GM19328 (cell line): Measurements from ENCODE around the gene BEX3.
"Not testable (repeated sequence)": the region's sequence is repeated elsewhere in the genome, so short reads cannot be mapped to it uniquely, and the experiment has no call there.

Source experiments
- ATAC-seq: cut with Tn5 transposase; IDR thresholded peaks from one replicate; pipeline ENCODE4 v1.9.1; 2021; ENCODE audit warnings: mild to moderate bottlenecking, moderate library complexity; ENCODE audit not compliant: unreplicated experiment

The BEX3 gene

DNA sequence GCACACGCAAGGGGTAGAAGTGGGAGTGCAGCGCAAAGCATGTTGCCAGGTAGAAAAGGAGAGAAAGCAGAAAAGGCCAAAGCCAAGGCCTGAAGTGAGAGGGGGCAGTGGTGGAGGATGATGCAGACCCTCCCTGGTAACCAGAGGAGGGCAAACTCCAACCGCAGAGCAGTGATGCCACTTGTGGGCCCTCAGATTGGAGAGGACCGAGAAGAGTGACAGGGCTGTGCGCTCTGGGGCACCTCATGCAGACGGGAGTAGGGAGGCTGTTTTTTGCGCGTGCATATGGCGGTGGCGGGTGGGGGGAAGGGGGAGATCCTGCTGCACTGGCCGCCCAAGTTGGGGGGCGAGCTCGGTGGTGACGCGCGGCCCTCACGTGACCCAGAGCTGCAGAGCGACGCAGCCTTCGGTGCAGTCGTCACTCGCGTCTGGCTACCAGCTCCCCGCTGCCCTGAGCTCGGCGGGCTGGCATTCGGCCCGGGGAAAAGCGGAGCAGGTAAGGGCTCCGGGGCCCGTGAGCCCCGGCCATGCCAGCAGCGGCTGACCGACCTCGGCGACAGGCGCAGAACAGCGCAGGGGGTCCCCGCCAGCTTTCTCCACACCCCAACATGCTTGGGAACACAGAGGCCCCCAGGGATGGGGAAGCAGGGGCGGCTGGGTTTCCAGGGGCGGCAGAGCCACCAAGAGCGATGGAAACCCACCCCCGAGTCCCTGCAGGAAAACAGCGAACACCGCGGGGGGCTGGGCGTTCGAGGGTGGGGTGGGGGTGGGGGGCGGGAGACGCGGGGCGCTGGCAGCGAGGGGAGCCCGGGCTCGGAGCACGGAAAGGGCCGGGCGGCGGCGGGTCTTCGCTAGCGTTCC, at the start of gene BEX3:
Gene BEX3, plus strand, starts transcription at position 421 of the 861 bp plus-strand sequence. CDS start 984 bp downstream, outside the sequence.
- ATAC-seq, result no peak

DNA sequence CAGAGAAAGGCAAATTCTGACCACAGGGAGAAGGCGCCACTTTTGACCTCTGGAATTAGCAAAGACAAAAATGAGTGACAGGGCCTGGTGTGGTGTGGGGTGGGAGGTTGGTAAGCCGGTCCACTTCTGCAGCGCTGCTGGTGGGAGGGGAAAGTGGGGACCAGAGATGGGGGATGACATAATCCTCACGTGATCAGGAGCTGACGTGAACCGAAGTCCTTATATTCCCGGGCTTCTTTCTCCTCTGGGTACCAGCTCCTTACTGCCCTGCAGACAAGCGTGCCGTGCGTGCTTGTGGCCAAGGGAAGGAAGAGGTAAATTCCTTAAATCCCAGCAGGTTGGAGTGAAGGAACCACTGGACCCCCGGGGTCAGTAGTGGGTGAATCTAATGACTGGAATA, 46.3 kb upstream of the BEX3 start, which contains the start of gene TCEAL7:
Gene TCEAL7, plus strand, starts transcription at position 249 of the 400 bp plus-strand sequence. CDS start 1,165 bp downstream, outside the sequence.
- ATAC-seq, result no peak

GRCh38 chrX:103330681-103331288, 45.6 kb upstream of the BEX3 start:
- ATAC-seq, result no peak

DNA sequence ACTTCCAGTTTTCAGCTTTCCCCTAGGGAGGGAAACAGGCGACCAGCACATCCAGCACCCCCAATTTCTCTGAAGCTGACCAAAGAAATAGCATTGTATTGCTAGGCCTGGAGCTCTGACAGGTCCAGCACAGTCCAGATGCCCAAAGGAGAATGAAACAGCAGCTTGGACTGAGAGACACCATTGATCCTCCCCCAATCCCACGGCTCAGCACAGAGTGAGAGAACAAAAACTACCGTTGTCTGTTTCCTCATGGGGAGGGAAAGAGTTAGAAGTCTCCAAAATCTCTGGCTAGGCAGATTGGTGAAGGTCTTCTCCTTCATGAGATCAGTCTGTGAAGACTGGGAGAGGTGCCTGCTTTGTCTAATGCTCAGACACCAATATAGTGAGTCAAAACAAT, 37.7 kb upstream of the BEX3 start:
- ATAC-seq, result no peak

- no peak for ATAC-seq
These were observed 33.2 kb upstream of the BEX3 start for GRCh38 chrX:103343105-103343504.

DNA sequence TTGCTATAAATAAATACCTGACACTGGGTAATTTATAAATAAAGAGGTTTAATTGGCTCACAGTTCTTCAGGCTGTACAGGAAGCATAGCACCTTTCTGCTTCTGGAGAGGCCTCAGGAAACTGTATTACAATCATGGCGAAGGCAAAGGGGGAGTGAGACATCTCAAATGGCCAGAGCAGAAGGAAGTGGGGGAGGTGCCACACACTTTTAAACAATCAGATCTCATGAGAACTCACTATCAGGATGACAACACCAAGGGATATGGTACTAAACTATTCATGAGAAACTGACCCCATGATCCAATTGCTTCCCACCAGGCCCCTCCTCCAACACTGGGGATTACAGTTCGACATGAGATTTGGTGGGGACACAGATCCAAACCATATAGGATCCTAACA, 31.7 kb upstream of the BEX3 start:
- ATAC-seq, result no peak

- no peak for ATAC-seq
These were observed 28.5 kb upstream of the BEX3 start for GRCh38 chrX:103347682-103348397.

GRCh38 chrX:103356130-103356798, 20.1 kb upstream of the BEX3 start, which contains the start of gene TCEAL9:
Gene TCEAL9 (plus strand): TSS chrX:103356506. CDS start chrX:103357685, 1,179 bp downstream.
- ATAC-seq, result no peak

DNA sequence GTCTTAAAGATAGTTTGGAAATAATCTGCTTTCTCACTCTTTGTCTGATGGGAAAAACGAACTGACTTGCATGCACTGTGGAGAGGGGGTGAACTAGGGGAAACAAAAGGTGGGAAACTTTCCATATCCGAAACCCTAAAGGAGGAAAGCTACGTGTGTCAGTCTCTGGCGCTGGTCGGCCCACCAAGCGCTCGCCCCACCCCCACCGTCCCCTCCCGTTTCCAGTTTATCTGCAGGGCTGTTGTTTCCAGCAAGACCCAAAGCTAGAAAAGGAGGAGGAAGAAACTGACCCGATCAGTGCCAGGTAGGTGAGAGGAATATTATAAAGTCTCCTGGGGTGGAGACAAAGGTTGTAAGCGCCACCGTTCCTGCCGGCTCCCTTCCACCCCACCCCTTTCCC, 19.5 kb upstream of the BEX3 start:
- ATAC-seq, result no peak

GRCh38 chrX:103357871-103358270, 18.5 kb upstream of the BEX3 start:
- no peak for ATAC-seq

GRCh38 chrX:103359605-103360004, 16.7 kb upstream of the BEX3 start:
- not testable (repeated sequence) for ATAC-seq

DNA sequence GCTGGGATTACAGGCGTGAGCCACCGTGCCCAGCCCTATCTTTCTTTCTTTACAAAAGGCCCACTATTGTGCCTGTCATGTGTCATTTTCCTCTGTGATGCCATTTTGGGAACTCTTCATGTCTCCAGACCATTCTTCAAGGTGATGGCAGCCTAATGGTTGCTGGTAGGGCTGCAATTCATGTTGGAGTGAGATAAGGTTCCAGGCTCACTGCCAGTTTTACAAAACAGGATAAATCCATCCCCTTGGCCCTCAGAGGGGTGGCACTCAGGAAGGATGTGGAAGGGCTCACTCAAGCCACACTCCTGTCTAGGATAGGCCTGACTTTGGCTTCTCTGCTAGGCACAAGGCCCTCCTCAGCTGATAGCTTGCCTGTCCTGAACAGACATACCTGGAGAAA, 16.2 kb upstream of the BEX3 start:
- ATAC-seq, result no peak

DNA sequence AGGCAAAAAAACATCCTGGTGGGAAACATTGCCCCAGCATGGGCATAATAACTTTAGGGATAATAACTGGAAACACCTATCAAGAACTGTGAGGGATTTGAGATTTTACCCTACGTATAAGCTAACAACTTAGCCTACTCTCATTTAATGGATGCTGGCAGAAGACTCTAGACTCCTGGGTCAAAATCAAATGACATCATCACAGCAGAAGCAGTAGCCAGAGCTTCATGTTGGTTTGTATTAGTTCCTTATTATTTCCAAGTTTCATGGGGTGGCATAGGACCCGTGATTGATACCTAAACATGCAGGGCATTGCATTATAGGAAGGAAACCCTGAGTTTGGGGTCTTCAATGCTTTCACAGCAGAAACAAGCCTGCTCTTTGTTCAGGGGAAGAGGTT, 15.4 kb upstream of the BEX3 start:
- ATAC-seq, result no peak

- no peak for ATAC-seq
These were observed 14.5 kb upstream of the BEX3 start for GRCh38 chrX:103361798-103362197.

- ATAC-seq, result no peak
These were observed 13.9 kb upstream of the BEX3 start for GRCh38 chrX:103362474-103362873.

GRCh38 chrX:103363046-103363445, 13.3 kb upstream of the BEX3 start:
- ATAC-seq, result no peak

DNA sequence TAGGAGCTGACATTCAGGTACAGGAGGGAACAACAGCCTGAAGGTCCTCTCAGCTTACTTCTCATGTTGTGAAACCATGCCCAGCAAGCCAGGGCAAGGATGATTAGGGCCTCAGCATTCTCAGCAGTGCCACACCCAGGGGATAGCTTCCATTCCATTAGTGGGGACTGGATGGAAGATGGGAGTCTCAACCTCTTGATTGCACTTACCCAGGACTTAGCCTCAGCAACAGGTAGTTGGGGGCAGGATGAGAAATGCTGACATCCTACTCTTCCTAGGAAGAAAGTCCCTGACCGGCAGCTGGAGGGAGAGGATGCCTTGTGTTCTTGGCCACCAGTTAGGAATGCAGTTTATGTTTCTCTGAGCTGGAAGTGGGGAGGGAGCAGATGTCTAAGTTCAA, 8.8 kb upstream of the BEX3 start:
- no peak for ATAC-seq

- ATAC-seq, result no peak
These were observed 6.9 kb upstream of the BEX3 start for GRCh38 chrX:103369479-103369878.

GRCh38 chrX:103372886-103373285, 3.5 kb upstream of the BEX3 start:
- no peak for ATAC-seq

GRCh38 chrX:103373581-103373980, 2.8 kb upstream of the BEX3 start:
- no peak for ATAC-seq

GRCh38 chrX:103376979-103377324, 614 bp downstream of the BEX3 start:
- no peak for ATAC-seq
